Vagina (tissue), 2 donors: ENCODE data around the gene ALDH4A1. TPM values are rescaled to one million over a fixed set of nuclear protein-coding genes. Genes with fewer than 3 reads are reported as not detected.
A peak's percentile ranks its signal among the peaks of the same experiment; 100 is the strongest.

Experiments used
- DNase-seq, 2 donors: peaks; one replicate each; pipeline ENCODE4 v3.0.0-alpha.2; 2017; ENCODE audit errors: extremely low spot score in 2 of 2
- H3K27ac ChIP-seq: fragments of 200-600 bp; sonication (generic); one replicate; pipeline ENCODE4 v1.5.1; 2019
- H3K27me3 ChIP-seq: fragments of 200-600 bp; sonication (generic); one replicate; pipeline ENCODE4 v1.5.1; 2019
- H3K36me3 ChIP-seq, 2 donors: fragments of 200-600 bp; sonication (generic); one replicate each; pipeline ENCODE4 v1.5.1; 2017 to 2019
- H3K4me1 ChIP-seq: fragments of 200-600 bp; sonication (generic); one replicate; pipeline ENCODE4 v1.5.1; 2019
- H3K4me3 ChIP-seq, 2 donors: fragments of 200-600 bp; sonication (generic); 1 replicate in 1 of 2; 2 replicates in 1 of 2; pipeline ENCODE4 v1.5.1; 2016 to 2019
- H3K9me3 ChIP-seq: fragments of 200-600 bp; sonication (generic); one replicate; pipeline ENCODE4 v1.5.1; 2019
- CTCF ChIP-seq, 3 experiments: fragments of 450-650 bp in 2 of 3; fragments of 200-600 bp in 1 of 3; sonication (generic) in 1 of 3; IDR thresholded peaks; one replicate each; pipeline ENCODE4 v1.5.1; 2017 to 2019; ENCODE audit warnings: antibody characterized with exemption in 3 of 3, mild to moderate bottlenecking in 2 of 3, moderate library complexity in 2 of 3
- POLR2A ChIP-seq, 2 donors: fragments of 450-650 bp; IDR thresholded peaks; one replicate each; pipeline ENCODE4 v1.6.1; 2017; ENCODE audit warnings: antibody characterized with exemption in 2 of 2, mild to moderate bottlenecking in 2 of 2, moderate library complexity in 2 of 2
- POLR2AphosphoS5 ChIP-seq, 2 donors: sonication (generic); formaldehyde crosslinking; IDR thresholded peaks; one replicate each; pipeline ENCODE4 v1.9.0; 2017; ENCODE audit warnings: antibody characterized with exemption in 2 of 2, mild to moderate bottlenecking in 2 of 2, low read depth in 1 of 2; ENCODE audit not compliant: insufficient read depth in 1 of 2
- intact Hi-C: fragments of 100-400 bp; cut with DNase I; formaldehyde crosslinking; loops from one replicate; pipeline ENCODE4 v1.15.1; 2023
- total RNA-seq: library from RNA; depleted of rRNA; stranded (reverse); fragments of >200 nt; gene quantifications from one replicate; pipeline ENCODE4 v1.2.3, GENCODE V29; 2016

ALDH4A1 gene
- total RNA-seq, 1 donor from 2014 or later, result 39.5 TPM

DNA sequence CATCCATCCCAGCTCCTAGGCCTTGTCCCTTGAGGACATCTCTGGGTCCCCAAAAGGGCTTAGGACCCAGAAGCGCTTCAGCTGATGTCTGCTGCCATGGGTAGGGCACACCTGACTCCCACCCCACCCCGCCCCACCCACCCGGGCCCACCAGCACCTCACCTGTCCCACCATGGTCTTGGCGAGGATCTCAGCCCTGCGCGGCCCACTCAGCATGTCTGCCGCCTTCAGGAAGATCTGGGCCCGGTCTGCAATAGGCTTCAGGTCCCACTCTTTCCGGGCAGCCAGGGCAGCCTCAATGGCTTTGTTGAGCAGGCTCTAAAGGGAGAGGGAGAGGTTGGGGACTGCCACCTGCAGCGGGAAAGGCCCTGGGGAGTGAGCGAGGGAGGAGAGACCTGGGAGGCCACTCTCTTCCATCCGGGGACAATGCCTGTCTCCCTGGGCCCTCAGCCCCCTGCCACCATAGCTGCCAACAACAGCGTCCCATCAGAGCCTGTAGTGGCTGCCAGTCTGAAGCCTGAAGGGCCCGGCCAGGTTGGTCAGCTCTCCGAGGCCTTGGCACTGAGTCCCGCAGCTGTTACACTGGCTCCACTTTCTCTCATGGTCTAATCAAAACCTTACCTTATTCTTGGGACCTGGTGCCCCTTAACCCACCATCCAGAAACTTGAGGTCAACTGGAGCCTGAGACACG is 16.9 kb downstream of the ALDH4A1 start:
- TF ChIP-seq POLR2A (IDR thresholded peaks at IDR 0.05) (no peak), POLR2AphosphoS5 (IDR thresholded peaks at IDR 0.05; ENCODE audit: insufficient read depth in 1 of 2, low read depth in 1 of 2) (no peak)
- no peak overlapping the region for H3K27ac ChIP-seq
- DNase-seq, result no peak
- H3K27me3 ChIP-seq, result no peaks in the 10 kb centered on the region
- H3K4me3 ChIP-seq, result no peak overlapping the region
- peaks cover 27% of the 10 kb centered on the region for H3K4me1 ChIP-seq
- intact Hi-C loops, result loop anchor here (10.0 kb wide), 1 partner anchor 359 kb away; no protein-coding TSS in a partner anchor
- H3K36me3 ChIP-seq, result peaks cover 0 to 4% of the 10 kb centered on the region in 2 donors
- H3K9me3 ChIP-seq, result no peaks in the 10 kb centered on the region

DNA sequence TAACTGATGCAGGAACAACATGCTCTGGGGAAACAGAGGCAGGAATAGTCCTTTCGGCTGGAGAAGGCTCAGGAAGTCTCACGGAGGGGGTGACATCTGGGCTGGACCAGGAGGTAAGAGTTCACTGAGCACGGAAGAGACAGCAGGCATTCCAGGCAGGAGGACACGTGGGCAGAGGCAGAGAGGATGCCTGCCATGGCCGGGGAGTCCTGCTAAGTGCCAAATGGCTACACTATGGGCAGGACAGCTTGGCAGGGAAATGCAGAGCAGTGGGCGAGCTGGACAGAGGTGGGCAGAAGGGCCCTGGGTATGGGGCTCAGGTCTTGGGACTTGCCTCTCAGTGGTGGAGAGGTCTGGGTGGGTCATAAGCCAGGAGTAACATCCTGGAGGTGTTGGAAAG is 17.6 kb downstream of the ALDH4A1 start:
- H3K4me3 ChIP-seq, result no peak overlapping the region
- intact Hi-C loops, result loop anchor here (10.0 kb wide), 1 partner anchor 360 kb away; no protein-coding TSS in a partner anchor
- no peak for DNase-seq
- peaks cover 0 to 4% of the 10 kb centered on the region in 2 donors for H3K36me3 ChIP-seq
- H3K9me3 ChIP-seq, result no peaks in the 10 kb centered on the region
- H3K27ac ChIP-seq, result no peak overlapping the region
- peaks cover 27% of the 10 kb centered on the region for H3K4me1 ChIP-seq
- H3K27me3 ChIP-seq, result no peaks in the 10 kb centered on the region
- TF ChIP-seq CTCF (IDR thresholded peaks at IDR 0.05) (no peak), POLR2AphosphoS5 (IDR thresholded peaks at IDR 0.05; ENCODE audit: insufficient read depth in 1 of 2, low read depth in 1 of 2) (no peak), POLR2A (IDR thresholded peaks at IDR 0.05) (no peak)

- Histone ChIP-seq H3K4me3 (no peak overlapping the region), H3K36me3 (peaks cover 0 to 4% of the 10 kb centered on the region in 2 donors), H3K27ac (no peak overlapping the region), H3K4me1 (peaks cover 27% of the 10 kb centered on the region), H3K27me3 (no peaks in the 10 kb centered on the region), H3K9me3 (no peaks in the 10 kb centered on the region)
- DNase-seq, result no peak
- intact Hi-C loops, result loop anchor here (10.0 kb wide), 1 partner anchor 360 kb away; no protein-coding TSS in a partner anchor
- TF ChIP-seq CTCF (IDR thresholded peaks at IDR 0.05) (no peak), POLR2A (IDR thresholded peaks at IDR 0.05) (no peak), POLR2AphosphoS5 (IDR thresholded peaks at IDR 0.05; ENCODE audit: insufficient read depth in 1 of 2, low read depth in 1 of 2) (no peak)
Observed at GRCh38 chr1:18884419-18884717, 18.0 kb downstream of the ALDH4A1 start.

GRCh38 chr1:18883636-18884418 is 18.5 kb downstream of the ALDH4A1 start:
- Histone ChIP-seq H3K36me3 (peaks cover 0 to 4% of the 10 kb centered on the region in 2 donors), H3K27ac (no peak overlapping the region), H3K4me1 (peaks cover 27% of the 10 kb centered on the region), H3K27me3 (no peaks in the 10 kb centered on the region), H3K9me3 (no peaks in the 10 kb centered on the region), H3K4me3 (no peak overlapping the region)
- TF ChIP-seq POLR2AphosphoS5 (IDR thresholded peaks at IDR 0.05; ENCODE audit: insufficient read depth in 1 of 2, low read depth in 1 of 2), result no peak
- TF ChIP-seq CTCF (IDR thresholded peaks at IDR 0.05), result peak; percentile 48 to 76 (median 68)
- no peak for TF ChIP-seq POLR2A (IDR thresholded peaks at IDR 0.05)
- intact Hi-C loops, result loop anchor here (10.0 kb wide), 1 partner anchor 361 kb away; no protein-coding TSS in a partner anchor
- no peak for DNase-seq

- Histone ChIP-seq H3K36me3 (peaks cover 0 to 4% of the 10 kb centered on the region in 2 donors), H3K27ac (no peak overlapping the region), H3K27me3 (no peaks in the 10 kb centered on the region), H3K4me1 (peaks cover 27% of the 10 kb centered on the region), H3K9me3 (no peaks in the 10 kb centered on the region), H3K4me3 (no peak overlapping the region)
- no peak for TF ChIP-seq POLR2AphosphoS5 (IDR thresholded peaks at IDR 0.05; ENCODE audit: insufficient read depth in 1 of 2, low read depth in 1 of 2)
- TF ChIP-seq POLR2A (IDR thresholded peaks at IDR 0.05), result no peak
- no peak for TF ChIP-seq CTCF (IDR thresholded peaks at IDR 0.05)
- no peak for DNase-seq
- intact Hi-C loops, result loop anchor here (10.0 kb wide), 1 partner anchor 362 kb away; no protein-coding TSS in a partner anchor
Observed at GRCh38 chr1:18883079-18883478, 19.3 kb downstream of the ALDH4A1 start.
